PFSK-1 (cell line): ENCODE results near the gene KCNIP4.

ENCODE experiments used
- POLR2AphosphoS5 ChIP-seq: IDR thresholded peaks from 2 replicates; pipeline ENCODE4 v1.6.1; 2012; ENCODE audit warnings: low read depth, mild to moderate bottlenecking, control low read depth, low read length, moderate library complexity
- SIN3A ChIP-seq: IDR thresholded peaks from 2 replicates; pipeline ENCODE4 v1.6.1; 2012; ENCODE audit warnings: mild to moderate bottlenecking, low read length, moderate library complexity, borderline replicate concordance; ENCODE audit not compliant: insufficient read depth

- TF ChIP-seq POLR2AphosphoS5 (no peak), SIN3A (no peak)
Observed at GRCh38 chr4:21077967-21078366, 870.6 kb downstream of the KCNIP4 start.
